ENCODE data around the gene HOXB2. TPM values are rescaled to one million over a fixed set of nuclear protein-coding genes. Genes with fewer than 3 reads are reported as not detected.

Gene HOXB2
- total RNA-seq, 6 experiments from 2014 or later: 1.1 to 1.9 (median 1.5) TPM

GRCh38 chr17:48497103-48497502 is 47.8 kb downstream of the HOXB2 start:
- DNase-seq (no peak), ATAC-seq (peak; percentile 12 to 45 (median 28))
- TF ChIP-seq POLR2A (IDR thresholded peaks at IDR 0.05): no peak
- TF ChIP-seq CTCF (IDR thresholded peaks at IDR 0.05): no peak
- intact Hi-C loops (cut with DNase I): no loop called here
- Histone ChIP-seq H3K9me3 (no peaks in the 10 kb centered on the region), H3K27ac (no peak overlapping the region), H3K4me1 (peaks cover 0 to 9% (median 4%) of the 10 kb centered on the region in 4 donors), H3K4me3 (no peak overlapping the region), H3K36me3 (no peaks in the 10 kb centered on the region), H3K27me3 (peaks cover 0 to 9% of the 10 kb centered on the region in 2 donors)
- WGBS (ENCODE audit: insufficient coverage, low coverage, low lambda C conversion rate, missing lambda C conversion rate): 17% methylated on average over 2 of the region's 2 CpGs

GRCh38 chr17:48494335-48494734 is 50.6 kb downstream of the HOXB2 start:
- no peak for TF ChIP-seq POLR2A (IDR thresholded peaks at IDR 0.05)
- TF ChIP-seq CTCF (IDR thresholded peaks at IDR 0.05): no peak
- Histone ChIP-seq H3K27ac (no peak overlapping the region), H3K9me3 (no peaks in the 10 kb centered on the region), H3K4me3 (no peak overlapping the region), H3K4me1 (peaks cover 0 to 9% (median 4%) of the 10 kb centered on the region in 4 donors), H3K27me3 (peaks cover 0 to 9% of the 10 kb centered on the region in 2 donors), H3K36me3 (no peaks in the 10 kb centered on the region)
- no peak for DNase-seq
- intact Hi-C loops (cut with DNase I): no loop called here
- WGBS (ENCODE audit: insufficient coverage, low coverage, low lambda C conversion rate, missing lambda C conversion rate): 89% methylated on average over 2 of the region's 8 CpGs
- ATAC-seq: no peak

MicroRNAs encoded within 50 kb of the gene (microRNA counts, 767-probe panel; counts per million panel counts)
- microRNA hsa-miR-10a-5p: 6,112 counts per million, percentile 16 among the panel's probes with 10 or more counts

Other genes with a start within 250 kb of the HOXB2 start
- gene SKAP1, start 114.9 kb downstream of the HOXB2 start, total RNA-seq: 10 to 100 TPM in 4 of 6 experiments, 1 to 10 TPM in 2; 4.5 to 51.0 (median 17.5) TPM
- gene HOXB1, start 14.1 kb downstream of the HOXB2 start, total RNA-seq: not detected
- 1 to 10 TPM in 1 of 6 experiments, under 1 TPM in 5; 0.31 to 1.1 (median 0.68) TPM for gene HOXB4, start 33.2 kb upstream of the HOXB2 start, total RNA-seq
- 1 to 10 TPM in 5 of 6 experiments, under 1 TPM in 1; 0.99 to 3.2 (median 2.6) TPM for gene HOXB3, start 45.1 kb upstream of the HOXB2 start, total RNA-seq
- under 1 TPM in 5 of 6 experiments, not detected in 1; 0.11 to 0.29 (median 0.19) TPM for gene HOXB5, start 48.7 kb upstream of the HOXB2 start, total RNA-seq
- under 1 TPM; 0.18 to 0.83 (median 0.56) TPM for gene HOXB6, start 59.9 kb upstream of the HOXB2 start, total RNA-seq
- under 1 TPM in 4 of 6 experiments, not detected in 2; 0.16 to 0.79 (median 0.30) TPM for gene HOXB7, start 65.9 kb upstream of the HOXB2 start, total RNA-seq
- not detected for gene HOXB8, start 70.2 kb upstream of the HOXB2 start, total RNA-seq
- not detected for gene HOXB9, start 81.2 kb upstream of the HOXB2 start, total RNA-seq
- gene PRAC1, start 177.4 kb upstream of the HOXB2 start, total RNA-seq: not detected
- not detected for gene PRAC2, start 178.1 kb upstream of the HOXB2 start, total RNA-seq
- not detected for gene HOXB13, start 183.6 kb upstream of the HOXB2 start, total RNA-seq

Data from right lobe of liver (tissue), 6 donors.